GM23248 (cell line): Measurements from ENCODE around the gene KLHDC3. TPM values are rescaled to one million over a fixed set of nuclear protein-coding genes. Genes with fewer than 3 reads are reported as not detected.

Experiments used
- DNase-seq: peaks from one replicate; pipeline ENCODE4 v3.0.0-alpha.2; 2015
- H2AFZ ChIP-seq: fragments of 200-600 bp; sonication (generic); 2 replicates; pipeline ENCODE4 v1.6.1; 2016; ENCODE audit warnings: antibody characterized with exemption
- H3F3A ChIP-seq: fragments of 200-600 bp; sonication (generic); 2 replicates; pipeline ENCODE4 v1.6.1; 2016; ENCODE audit warnings: mild to moderate bottlenecking, antibody characterized with exemption, mixed run types; ENCODE audit not compliant: insufficient read depth
- H3K27ac ChIP-seq: fragments of 200-600 bp; sonication (generic); 2 replicates; pipeline ENCODE4 v1.5.1; 2016; ENCODE audit warnings: mild to moderate bottlenecking
- H3K27me3 ChIP-seq: fragments of 200-600 bp; sonication (generic); replicated peaks from 2 replicates; pipeline ENCODE4 v1.6.1; 2016; ENCODE audit warnings: mild to moderate bottlenecking; ENCODE audit not compliant: insufficient read depth
- H3K36me3 ChIP-seq: fragments of 200-600 bp; sonication (generic); 2 replicates; pipeline ENCODE4 v1.6.1; 2016; ENCODE audit warnings: low read depth, mild to moderate bottlenecking
- H3K4me1 ChIP-seq: fragments of 200-600 bp; sonication (generic); 2 replicates; pipeline ENCODE4 v1.6.1; 2016; ENCODE audit warnings: mild to moderate bottlenecking; ENCODE audit not compliant: insufficient read depth
- H3K4me2 ChIP-seq: fragments of 200-600 bp; sonication (generic); one replicate; pipeline ENCODE4 v1.6.1; 2016; ENCODE audit warnings: mild to moderate bottlenecking; ENCODE audit not compliant: unreplicated experiment
- H3K4me3 ChIP-seq: fragments of 200-600 bp; sonication (generic); 2 replicates; pipeline ENCODE4 v1.5.1; 2016; ENCODE audit warnings: mild to moderate bottlenecking
- H3K79me2 ChIP-seq: fragments of 200-600 bp; sonication (generic); 2 replicates; pipeline ENCODE4 v1.6.1; 2016; ENCODE audit warnings: mild to moderate bottlenecking; ENCODE audit not compliant: insufficient read depth
- H3K9ac ChIP-seq: fragments of 200-600 bp; sonication (generic); 2 replicates; pipeline ENCODE4 v1.6.1; 2016; ENCODE audit warnings: mild to moderate bottlenecking
- H3K9me2 ChIP-seq: fragments of 200-600 bp; sonication (generic); 2 replicates; pipeline ENCODE4 v1.6.1; 2016; ENCODE audit warnings: mixed run types, mild to moderate bottlenecking, moderate library complexity; ENCODE audit not compliant: insufficient read depth
- H3K9me3 ChIP-seq: fragments of 200-600 bp; sonication (generic); one replicate; pipeline ENCODE4 v1.6.1; 2017; ENCODE audit warnings: low read depth
- H4K20me1 ChIP-seq: fragments of 200-600 bp; sonication (generic); 2 replicates; pipeline ENCODE4 v1.6.0; 2016; ENCODE audit not compliant: insufficient read depth
- EZH2 ChIP-seq: fragments of 200-600 bp; sonication (generic); IDR thresholded peaks from 2 replicates; pipeline ENCODE4 v1.6.1; 2018; ENCODE audit warnings: antibody characterized with exemption, mild to moderate bottlenecking; ENCODE audit not compliant: insufficient read depth, poor library complexity, severe bottlenecking
- EZH2phosphoT487 ChIP-seq: fragments of 200-600 bp; sonication (generic); IDR thresholded peaks from 2 replicates; pipeline ENCODE4 v1.6.1; 2018; ENCODE audit warnings: antibody characterized with exemption, moderate library complexity, mild to moderate bottlenecking, low read depth; ENCODE audit not compliant: insufficient read depth
- WGBS, 2 experiments: methylation state at CpG; one replicate each; pipeline ENCODE4 v1.1.6; 2015 to 2017; ENCODE audit warnings: low lambda C conversion rate in 2 of 2, low coverage in 1 of 2; ENCODE audit errors: missing lambda C conversion rate in 2 of 2; 5-methylcytosine and 5-hydroxymethylcytosine counted together
- in situ Hi-C: fragments of 300-500 bp; cut with MboI; formaldehyde crosslinking; loops from 2 replicates; pipeline ENCODE4 v1.15.0; 2020
- polyA plus RNA-seq: library from polyadenylated mRNA; unstranded; fragments of >200 nt; fragmentation: Nextera tagmentation; extraction: Ambion mirVana; gene quantifications from 2 replicates; pipeline ENCODE4 v1.2.1, GENCODE V29; 2016
- total RNA-seq: library from RNA; depleted of rRNA; stranded (reverse); fragments of >200 nt; shearing (Covaris generic); gene quantifications from 2 replicates; pipeline ENCODE4 v1.2.3, GENCODE V29; 2014

The KLHDC3 gene
- total and polyA plus RNA-seq, 2 experiments from 2014 or later = 94.3 to 129 TPM

DNA sequence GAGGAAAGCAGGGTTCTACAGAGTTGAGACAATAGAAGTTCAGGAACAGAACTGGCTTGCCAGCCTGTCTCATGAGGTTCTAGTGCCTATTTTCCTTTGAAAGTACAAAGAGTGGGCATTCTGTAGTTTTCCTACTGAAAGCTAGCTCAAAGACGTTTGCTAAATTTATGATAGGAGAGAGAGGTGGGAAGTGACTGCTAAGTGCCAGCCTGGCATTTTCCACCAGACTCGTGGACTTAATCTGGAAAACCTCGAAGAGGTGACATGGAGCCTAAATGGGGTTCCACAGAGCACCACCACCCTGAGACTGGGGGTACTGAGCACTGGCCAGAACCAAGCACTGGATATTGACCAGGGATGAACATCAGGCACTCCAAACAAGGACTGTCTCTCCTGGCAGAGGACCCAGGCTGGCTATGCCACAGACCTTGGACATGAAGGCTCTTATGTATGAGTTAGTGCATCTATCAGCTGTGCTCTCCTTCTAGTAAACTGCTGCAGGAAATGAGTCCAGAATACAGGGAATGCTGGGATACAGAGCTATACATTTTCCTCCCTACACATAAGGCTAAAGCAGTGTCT is 42.2 kb upstream of the KLHDC3 start:
- Histone ChIP-seq H3K4me3 (no peak overlapping the region), H3K27ac (no peak overlapping the region), H3K9ac (no peak overlapping the region), H3K79me2 (peaks cover 22% of the 10 kb centered on the region), H3K4me1 (peaks cover 10% of the 10 kb centered on the region; the same call in 1 of the 2 replicates), H3K27me3 (no peaks in the 10 kb centered on the region), H3K4me2 (no peak overlapping the region), H3F3A (peaks cover 13% of the 10 kb centered on the region), H3K9me3 (no peaks in the 10 kb centered on the region), H4K20me1 (no peaks in the 10 kb centered on the region; the same call in 1 of the 2 replicates), H2AFZ (no peak overlapping the region), H3K36me3 (no peaks in the 10 kb centered on the region; the same call in 1 of the 2 replicates), H3K9me2 (no peaks in the 10 kb centered on the region)
- in situ Hi-C loops = no loop called here
- TF ChIP-seq EZH2 (no peak), EZH2phosphoT487 (no peak)
- no peak for DNase-seq
- 76 to 82% methylated on average over 3 of the region's 3 CpGs for WGBS, 2 experiments

DNA sequence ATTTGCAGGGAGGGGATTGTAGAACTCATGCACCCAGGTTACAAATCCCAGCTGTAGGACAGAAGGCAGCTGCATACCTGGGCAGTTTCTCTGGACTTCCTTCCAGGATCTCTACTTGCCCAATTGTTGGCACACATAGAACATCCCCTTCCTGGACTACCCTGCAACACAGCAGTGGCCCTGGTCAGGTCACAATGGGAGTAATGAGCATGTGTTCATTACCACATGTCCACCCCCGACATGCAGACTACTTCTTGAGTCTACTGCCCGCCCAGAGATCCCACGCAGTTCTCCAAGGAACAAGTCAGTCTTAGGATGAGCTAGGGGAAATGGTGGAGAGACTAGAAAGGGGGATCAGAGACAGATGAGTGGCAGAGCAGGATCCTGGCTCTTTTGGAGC is 40.1 kb upstream of the KLHDC3 start:
- H3K4me1 ChIP-seq = peaks cover 21% of the 10 kb centered on the region

GRCh38 chr6:42974919-42975505 is 39.0 kb upstream of the KLHDC3 start:
- no peaks in the 10 kb centered on the region; the same call in none of the 2 replicates for H4K20me1 ChIP-seq
- H3K27me3 ChIP-seq = no peaks in the 10 kb centered on the region
- H3K4me3 ChIP-seq = no peak overlapping the region
- no peak for DNase-seq
- 89 to 90% methylated on average over 5 of the region's 5 CpGs for WGBS, 2 experiments
- H2AFZ ChIP-seq = no peak overlapping the region
- H3K4me2 ChIP-seq = no peak overlapping the region
- H3K36me3 ChIP-seq = no peaks in the 10 kb centered on the region; the same call in 1 of the 2 replicates
- no peak overlapping the region for H3K9ac ChIP-seq
- H3K9me3 ChIP-seq = no peaks in the 10 kb centered on the region
- H3K9me2 ChIP-seq = no peaks in the 10 kb centered on the region
- no peak overlapping the region for H3K27ac ChIP-seq
- peaks cover 42% of the 10 kb centered on the region for H3K79me2 ChIP-seq
- in situ Hi-C loops = no loop called here
- peaks cover 21% of the 10 kb centered on the region for H3F3A ChIP-seq
- TF ChIP-seq EZH2phosphoT487 (no peak), EZH2 (no peak)
- H3K4me1 ChIP-seq = peaks cover 27% of the 10 kb centered on the region

More for the DNA sequence above, 40.1 kb upstream of the KLHDC3 start:
- Histone ChIP-seq H4K20me1 (no peaks in the 10 kb centered on the region; the same call in none of the 2 replicates), H3K9me2 (no peaks in the 10 kb centered on the region), H3K36me3 (no peaks in the 10 kb centered on the region; the same call in 1 of the 2 replicates), H3F3A (peaks cover 19% of the 10 kb centered on the region), H3K9ac (no peak overlapping the region), H3K27me3 (no peaks in the 10 kb centered on the region), H3K79me2 (peaks cover 42% of the 10 kb centered on the region), H3K4me2 (no peak overlapping the region), H3K27ac (no peak overlapping the region), H3K9me3 (no peaks in the 10 kb centered on the region), H3K4me3 (no peak overlapping the region), H2AFZ (no peak overlapping the region)
- WGBS, 2 experiments = 73 to 81% methylated on average over 3 of the region's 3 CpGs
- TF ChIP-seq EZH2 (no peak), EZH2phosphoT487 (no peak)
- in situ Hi-C loops = no loop called here
- DNase-seq = no peak

DNA sequence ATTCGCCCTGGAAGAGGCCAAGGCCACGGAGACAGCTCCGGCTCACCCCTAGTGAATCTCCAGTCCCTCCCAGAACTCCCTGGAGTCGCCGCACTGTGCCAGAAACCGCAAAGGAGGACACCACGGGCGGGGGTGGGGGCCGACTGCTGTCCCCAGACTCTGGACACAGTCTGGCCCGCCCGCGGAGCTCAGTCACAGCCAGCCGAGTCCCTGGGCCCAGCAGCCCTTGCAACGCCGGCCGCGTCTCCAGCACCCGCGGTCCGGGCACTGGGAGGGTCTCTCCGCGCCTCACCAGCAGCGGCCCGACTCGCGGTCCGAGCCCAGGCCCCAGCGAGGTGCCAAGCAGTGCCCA is 35.6 kb upstream of the KLHDC3 start:
- H3K27me3 ChIP-seq = no peaks in the 10 kb centered on the region
- peak overlapping the region; percentile 93 for H3K9ac ChIP-seq
- H3K36me3 ChIP-seq = no peaks in the 10 kb centered on the region; the same call in 1 of the 2 replicates
- no peaks in the 10 kb centered on the region for H3K9me3 ChIP-seq
- H3K4me3 ChIP-seq = peak overlapping the region; percentile 81
- peaks cover 42% of the 10 kb centered on the region for H3K79me2 ChIP-seq
- H3K4me1 ChIP-seq = peaks cover 21% of the 10 kb centered on the region; the same call in 1 of the 2 replicates
- TF ChIP-seq EZH2 = no peak
- no peak for TF ChIP-seq EZH2phosphoT487
- in situ Hi-C loops = no loop called here
- H2AFZ ChIP-seq = peak overlapping the region; percentile 85
- 0 to 1% methylated on average over 25 to 27 of the region's 28 CpGs for WGBS, 2 experiments
- peaks cover 28% of the 10 kb centered on the region for H3F3A ChIP-seq
- H4K20me1 ChIP-seq = no peaks in the 10 kb centered on the region; the same call in 1 of the 2 replicates
- peak overlapping the region; percentile 78 for H3K4me2 ChIP-seq
- H3K9me2 ChIP-seq = no peaks in the 10 kb centered on the region
- H3K27ac ChIP-seq = peak overlapping the region; percentile 83
- DNase-seq = peak; percentile 65
